Trophoblast cell (in vitro differentiated cells and primary cell): ENCODE results near the gene CSF1.
A peak's percentile ranks its signal among the peaks of the same experiment; 100 is the strongest.

Experiments
- DNase-seq, 2 donors: peaks; one replicate each; pipeline ENCODE4 v3.0.0-alpha.2; 2016
- H2AFZ ChIP-seq: 2 replicates; pipeline ENCODE4 v1.6.1; 2013; ENCODE audit warnings: low read length, moderate library complexity, mild to moderate bottlenecking; ENCODE audit not compliant: insufficient read depth, poor library complexity
- H2AK5ac ChIP-seq: 2 replicates; pipeline ENCODE4 v1.6.1; 2013; ENCODE audit warnings: mild to moderate bottlenecking, low read length
- H2BK120ac ChIP-seq: 2 replicates; pipeline ENCODE4 v1.6.1; 2013; ENCODE audit warnings: low read length, mild to moderate bottlenecking, moderate library complexity; ENCODE audit not compliant: insufficient read depth, poor library complexity
- H2BK12ac ChIP-seq: 2 replicates; pipeline ENCODE4 v1.6.1; 2013; ENCODE audit warnings: mild to moderate bottlenecking, low read length, moderate library complexity
- H2BK5ac ChIP-seq: 2 replicates; pipeline ENCODE4 v1.6.1; 2013; ENCODE audit warnings: low read length, low read depth, moderate library complexity, mild to moderate bottlenecking; ENCODE audit not compliant: poor library complexity
- H3K14ac ChIP-seq: 2 replicates; pipeline ENCODE4 v1.6.1; 2013; ENCODE audit warnings: mild to moderate bottlenecking, low read length
- H3K18ac ChIP-seq: 2 replicates; pipeline ENCODE4 v1.6.1; 2013; ENCODE audit warnings: mild to moderate bottlenecking, low read length
- H3K23ac ChIP-seq: 2 replicates; pipeline ENCODE4 v1.6.1; 2013; ENCODE audit warnings: low read length
- H3K27ac ChIP-seq: 2 replicates; pipeline ENCODE4 v1.5.1; 2013; ENCODE audit warnings: low read depth, mild to moderate bottlenecking, inconsistent platforms, low read length, moderate library complexity
- H3K27me3 ChIP-seq: 2 replicates; pipeline ENCODE4 v1.6.1; 2013; ENCODE audit warnings: inconsistent platforms, mild to moderate bottlenecking, low read length, moderate library complexity; ENCODE audit not compliant: insufficient read depth
- H3K36me3 ChIP-seq, 2 experiments: 1 replicate in 1 of 2; 2 replicates in 1 of 2; pipeline ENCODE4 v1.6.1; 2013; ENCODE audit warnings: low read length in 2 of 2, mild to moderate bottlenecking in 2 of 2, moderate library complexity in 1 of 2; ENCODE audit not compliant: insufficient read depth in 2 of 2, control insufficient read depth in 1 of 2
- H3K4ac ChIP-seq: 2 replicates; pipeline ENCODE4 v1.6.1; 2013; ENCODE audit warnings: low read depth, mild to moderate bottlenecking, low read length, moderate library complexity
- H3K4me1 ChIP-seq, 2 experiments: 1 replicate in 1 of 2; 2 replicates in 1 of 2; pipeline ENCODE4 v1.6.1; 2013; ENCODE audit warnings: low read length in 2 of 2, mild to moderate bottlenecking in 2 of 2, moderate library complexity in 1 of 2; ENCODE audit not compliant: insufficient read depth in 2 of 2, control insufficient read depth in 1 of 2
- H3K4me2 ChIP-seq: 2 replicates; pipeline ENCODE4 v1.6.1; 2013; ENCODE audit warnings: inconsistent platforms, mild to moderate bottlenecking, low read length, moderate library complexity
- H3K4me3 ChIP-seq: 2 replicates; pipeline ENCODE4 v1.5.1; 2013; ENCODE audit warnings: mild to moderate bottlenecking, low read depth, low read length, inconsistent platforms
- H3K79me1 ChIP-seq: one replicate; pipeline ENCODE4 v1.6.1; 2013; ENCODE audit warnings: low read length
- H3K79me2 ChIP-seq: 2 replicates; pipeline ENCODE4 v1.6.1; 2013; ENCODE audit warnings: low read length, mild to moderate bottlenecking; ENCODE audit not compliant: control insufficient read depth, insufficient read depth, poor library complexity
- H3K9ac ChIP-seq: 2 replicates; pipeline ENCODE4 v1.6.1; 2013; ENCODE audit warnings: mild to moderate bottlenecking, low read length
- H3K9me3 ChIP-seq: 2 replicates; pipeline ENCODE4 v1.6.1; 2013; ENCODE audit warnings: low read depth, mild to moderate bottlenecking, control low read depth, inconsistent platforms, low read length; ENCODE audit not compliant: insufficient read depth
- H4K12ac ChIP-seq: 2 replicates; pipeline ENCODE4 v1.6.1; 2013; ENCODE audit warnings: low read depth, mild to moderate bottlenecking, low read length, moderate library complexity
- H4K8ac ChIP-seq: 2 replicates; pipeline ENCODE4 v1.6.1; 2013; ENCODE audit warnings: low read depth, mild to moderate bottlenecking, low read length, moderate library complexity
- H4K91ac ChIP-seq: one replicate; pipeline ENCODE4 v1.6.1; 2013; ENCODE audit warnings: low read depth, mild to moderate bottlenecking, low read length, moderate library complexity
- WGBS: extraction: QIAGEN DNeasy Blood & Tissue Kit; methylation state at CpG from one replicate; pipeline ENCODE4 v1.1.7; 2013; ENCODE audit warnings: missing lambda C conversion rate; ENCODE audit not compliant: insufficient read length, insufficient coverage; ENCODE audit errors: extremely low coverage; 5-methylcytosine and 5-hydroxymethylcytosine counted together

CSF1 gene

DNA sequence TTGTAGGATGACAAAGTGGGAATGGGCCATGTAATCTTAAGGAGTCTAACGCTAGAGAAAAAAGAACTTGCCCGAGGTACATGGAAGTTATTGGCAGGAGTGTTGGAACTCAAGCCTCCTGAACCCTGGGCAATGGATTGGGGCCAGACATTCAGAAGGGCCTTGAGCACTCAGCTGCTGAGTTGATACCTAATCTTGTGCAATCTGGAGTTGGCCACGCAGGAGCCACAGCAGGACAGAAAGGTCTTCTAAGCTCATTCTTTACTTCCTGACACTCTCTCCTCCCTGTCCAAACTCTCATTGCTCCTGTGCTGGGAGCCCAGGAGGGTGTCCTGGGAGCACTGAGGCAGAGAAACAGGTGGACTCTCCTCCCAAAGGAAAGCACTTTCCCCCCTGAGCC is 25.1 kb upstream of the CSF1 start:
- Histone ChIP-seq H3K18ac (no peak overlapping the region), H3K27me3 (no peaks in the 10 kb centered on the region), H3K9me3 (no peaks in the 10 kb centered on the region), H3K4me3 (no peak overlapping the region), H2AFZ (no peak overlapping the region), H2BK120ac (no peak overlapping the region), H3K27ac (no peak overlapping the region), H4K91ac (no peak overlapping the region), H3K79me2 (no peaks in the 10 kb centered on the region), H3K36me3 (no peaks in the 10 kb centered on the region), H3K79me1 (no peaks in the 10 kb centered on the region), H3K4me1 (peaks cover 9 to 18% of the 10 kb centered on the region in 2 experiments), H3K9ac (no peak overlapping the region), H4K12ac (no peak overlapping the region), H3K4me2 (no peak overlapping the region), H2AK5ac (no peak overlapping the region), H3K23ac (no peak overlapping the region), H2BK5ac (no peak overlapping the region), H3K14ac (no peak overlapping the region), H2BK12ac (no peak overlapping the region), H4K8ac (no peak overlapping the region), H3K4ac (no peak overlapping the region)
- DNase-seq: no peak
- WGBS: no CpG with 5 or more reads among the region's 3 CpGs

DNA sequence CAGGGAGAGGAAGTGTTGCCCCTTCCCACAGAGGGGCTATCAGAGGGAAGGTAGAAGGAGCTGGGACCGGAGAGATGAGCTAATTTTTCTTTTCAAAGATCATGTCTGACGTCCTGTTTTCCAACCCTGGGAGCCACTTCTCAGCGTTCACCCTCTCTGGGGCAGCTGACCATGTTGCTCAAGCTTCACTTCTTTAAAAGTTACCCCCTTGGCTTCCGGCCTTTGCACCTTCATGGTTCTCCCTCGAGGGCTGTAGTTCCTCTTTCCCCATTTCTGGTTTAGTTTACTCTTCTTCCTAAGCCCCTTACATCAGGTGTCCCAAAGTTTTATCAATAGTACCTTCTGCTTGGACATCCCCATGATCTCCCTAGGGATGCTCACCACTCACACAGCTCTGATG is 23.8 kb upstream of the CSF1 start:
- Histone ChIP-seq H2BK5ac (no peak overlapping the region), H3K23ac (no peak overlapping the region), H2AFZ (no peak overlapping the region), H3K9ac (no peak overlapping the region), H3K36me3 (no peaks in the 10 kb centered on the region), H2BK120ac (no peak overlapping the region), H3K27me3 (no peaks in the 10 kb centered on the region), H3K14ac (no peak overlapping the region), H4K91ac (no peak overlapping the region), H2BK12ac (no peak overlapping the region), H4K8ac (no peak overlapping the region), H2AK5ac (no peak overlapping the region), H3K18ac (no peak overlapping the region), H3K4me3 (no peak overlapping the region), H3K79me1 (no peaks in the 10 kb centered on the region), H3K79me2 (no peaks in the 10 kb centered on the region), H3K9me3 (no peaks in the 10 kb centered on the region), H4K12ac (no peak overlapping the region), H3K4me1 (peaks cover 6 to 16% of the 10 kb centered on the region in 2 experiments), H3K4ac (no peak overlapping the region), H3K27ac (no peak overlapping the region), H3K4me2 (no peak overlapping the region)
- no CpG with 5 or more reads among the region's 5 CpGs for WGBS
- no peak for DNase-seq

GRCh38 chr1:109887271-109887670 is 23.4 kb upstream of the CSF1 start:
- H3K4me2 ChIP-seq: no peak overlapping the region
- no peak overlapping the region for H2BK5ac ChIP-seq
- peak overlapping the region; percentile 22 for H2AK5ac ChIP-seq
- WGBS: no CpG with 5 or more reads among the region's 8 CpGs
- no peaks in the 10 kb centered on the region for H3K9me3 ChIP-seq
- no peak overlapping the region for H4K8ac ChIP-seq
- H2AFZ ChIP-seq: no peak overlapping the region
- H3K9ac ChIP-seq: no peak overlapping the region
- H3K27ac ChIP-seq: no peak overlapping the region
- H3K23ac ChIP-seq: no peak overlapping the region
- H2BK12ac ChIP-seq: no peak overlapping the region
- H3K79me1 ChIP-seq: no peaks in the 10 kb centered on the region
- H4K12ac ChIP-seq: no peak overlapping the region
- no peaks in the 10 kb centered on the region for H3K27me3 ChIP-seq
- no peaks in the 10 kb centered on the region for H3K79me2 ChIP-seq
- H2BK120ac ChIP-seq: no peak overlapping the region
- DNase-seq: no peak
- H3K18ac ChIP-seq: no peak overlapping the region
- no peak overlapping the region for H3K4me3 ChIP-seq
- H3K36me3 ChIP-seq: no peaks in the 10 kb centered on the region
- no peak overlapping the region for H3K14ac ChIP-seq
- H3K4ac ChIP-seq: no peak overlapping the region
- peaks cover 10 to 16% of the 10 kb centered on the region in 2 experiments for H3K4me1 ChIP-seq
- H4K91ac ChIP-seq: no peak overlapping the region

GRCh38 chr1:109887884-109888283 is 22.8 kb upstream of the CSF1 start:
- WGBS: no CpG with 5 or more reads among the region's 10 CpGs
- no peak overlapping the region for H2BK12ac ChIP-seq

More at GRCh38 chr1:109887884-109888283, 22.8 kb upstream of the CSF1 start:
- H3K79me2 ChIP-seq: no peaks in the 10 kb centered on the region
- no peak overlapping the region for H4K8ac ChIP-seq
- H3K79me1 ChIP-seq: no peaks in the 10 kb centered on the region
- H3K9me3 ChIP-seq: no peaks in the 10 kb centered on the region
- no peak overlapping the region for H2AK5ac ChIP-seq
- H3K18ac ChIP-seq: no peak overlapping the region
- DNase-seq: no peak
- H3K4ac ChIP-seq: no peak overlapping the region
- no peak overlapping the region for H2AFZ ChIP-seq
- no peaks in the 10 kb centered on the region for H3K36me3 ChIP-seq
- H2BK5ac ChIP-seq: no peak overlapping the region
- H4K12ac ChIP-seq: no peak overlapping the region
- H3K14ac ChIP-seq: no peak overlapping the region
- peaks cover 16 to 19% of the 10 kb centered on the region in 2 experiments for H3K4me1 ChIP-seq
- no peak overlapping the region for H3K27ac ChIP-seq
- H4K91ac ChIP-seq: no peak overlapping the region
- no peak overlapping the region for H2BK120ac ChIP-seq
- H3K4me2 ChIP-seq: no peak overlapping the region
- no peak overlapping the region for H3K4me3 ChIP-seq
- no peak overlapping the region for H3K9ac ChIP-seq
- H3K23ac ChIP-seq: no peak overlapping the region
- no peaks in the 10 kb centered on the region for H3K27me3 ChIP-seq
